ENCODE results near the gene LHFPL6. TPM values are rescaled to one million over a fixed set of nuclear protein-coding genes. Genes with fewer than 3 reads are reported as not detected.

LHFPL6 gene
- total and polyA plus RNA-seq, 2 experiments from 2014 or later = 7.8 to 9.5 TPM

- no peak for TF ChIP-seq CTCF (conservative IDR thresholded peaks at IDR 0.05; ENCODE audit: low read depth in 2 of 2)
- no peak for TF ChIP-seq JUNB (IDR thresholded peaks at IDR 0.05; ENCODE audit: unreplicated experiment)
- TF ChIP-seq, protein P1, sequence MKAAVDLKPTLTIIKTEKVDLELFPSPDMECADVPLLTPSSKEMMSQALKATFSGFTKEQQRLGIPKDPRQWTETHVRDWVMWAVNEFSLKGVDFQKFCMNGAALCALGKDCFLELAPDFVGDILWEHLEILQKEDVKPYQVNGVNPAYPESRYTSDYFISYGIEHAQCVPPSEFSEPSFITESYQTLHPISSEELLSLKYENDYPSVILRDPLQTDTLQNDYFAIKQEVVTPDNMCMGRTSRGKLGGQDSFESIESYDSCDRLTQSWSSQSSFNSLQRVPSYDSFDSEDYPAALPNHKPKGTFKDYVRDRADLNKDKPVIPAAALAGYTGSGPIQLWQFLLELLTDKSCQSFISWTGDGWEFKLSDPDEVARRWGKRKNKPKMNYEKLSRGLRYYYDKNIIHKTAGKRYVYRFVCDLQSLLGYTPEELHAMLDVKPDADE (IDR thresholded peaks at IDR 0.05) = no peak
- no peak for TF ChIP-seq CREB1 (CRISPR knock-in tag; IDR thresholded peaks at IDR 0.05; ENCODE audit: low read depth)
- TF ChIP-seq ZNF114 (CRISPR knock-in tag; IDR thresholded peaks at IDR 0.05) = no peak
Measured at GRCh38 chr13:39378306-39378705, 224.7 kb downstream of the LHFPL6 start (continued).

GRCh38 chr13:39377699-39378098, 225.3 kb downstream of the LHFPL6 start:
- no peaks in the 10 kb centered on the region for H3K79me2 ChIP-seq (replicated peaks; ENCODE audit: insufficient read depth)
- H3K4me1 ChIP-seq (ENCODE audit: insufficient read depth) = no peaks in the 10 kb centered on the region
- Mint-ChIP-seq H3K4me3 (no peak overlapping the region), H3K27ac (no peak overlapping the region), H3K4me1 (peaks cover 2% of the 10 kb centered on the region; the same call in 2 of the 3 replicates), H3K36me3 (ENCODE audit: low read depth) (peaks cover 11% of the 10 kb centered on the region; the same call in 2 of the 3 replicates), H3K9me3 (peaks cover 18% of the 10 kb centered on the region), H3K27me3 (ENCODE audit: insufficient read depth, low read depth, poor library complexity) (peaks cover 31% of the 10 kb centered on the region)
- DNase-seq (ENCODE audit: low spot score) = no peak
- H3K36me3 ChIP-seq (ENCODE audit: insufficient read depth) = no peaks in the 10 kb centered on the region
- H3K27me3 ChIP-seq (ENCODE audit: insufficient read depth) = peaks cover 66% of the 10 kb centered on the region
- no peak overlapping the region for H2AFZ ChIP-seq
- peaks cover 10% of the 10 kb centered on the region; the same call in 1 of the 2 replicates for H4K20me1 ChIP-seq (replicated peaks; ENCODE audit: insufficient read depth)
- no peaks in the 10 kb centered on the region for H3F3A ChIP-seq (replicated peaks; ENCODE audit: low read depth)
- H3K9me2 ChIP-seq (ENCODE audit: insufficient read depth) = no peaks in the 10 kb centered on the region
- no peak overlapping the region for H3K4me2 ChIP-seq
- H3K27ac ChIP-seq (ENCODE audit: low read depth) = no peak overlapping the region
- no peak for ATAC-seq
- no peak overlapping the region for H3K4me3 ChIP-seq
- no peak for TF ChIP-seq CTCF (conservative IDR thresholded peaks at IDR 0.05; ENCODE audit: low read depth in 2 of 2)
- no peak for TF ChIP-seq POLR2AphosphoS5 (IDR thresholded peaks at IDR 0.05; ENCODE audit: low read depth)
- TF ChIP-seq REST (IDR thresholded peaks at IDR 0.05; ENCODE audit: unreplicated experiment) = no peak
- no peak for TF ChIP-seq STAT1 (IDR thresholded peaks at IDR 0.05; ENCODE audit: unreplicated experiment)
- TF ChIP-seq ZNF114 (CRISPR knock-in tag; IDR thresholded peaks at IDR 0.05) = no peak
- TF ChIP-seq, protein P2, sequence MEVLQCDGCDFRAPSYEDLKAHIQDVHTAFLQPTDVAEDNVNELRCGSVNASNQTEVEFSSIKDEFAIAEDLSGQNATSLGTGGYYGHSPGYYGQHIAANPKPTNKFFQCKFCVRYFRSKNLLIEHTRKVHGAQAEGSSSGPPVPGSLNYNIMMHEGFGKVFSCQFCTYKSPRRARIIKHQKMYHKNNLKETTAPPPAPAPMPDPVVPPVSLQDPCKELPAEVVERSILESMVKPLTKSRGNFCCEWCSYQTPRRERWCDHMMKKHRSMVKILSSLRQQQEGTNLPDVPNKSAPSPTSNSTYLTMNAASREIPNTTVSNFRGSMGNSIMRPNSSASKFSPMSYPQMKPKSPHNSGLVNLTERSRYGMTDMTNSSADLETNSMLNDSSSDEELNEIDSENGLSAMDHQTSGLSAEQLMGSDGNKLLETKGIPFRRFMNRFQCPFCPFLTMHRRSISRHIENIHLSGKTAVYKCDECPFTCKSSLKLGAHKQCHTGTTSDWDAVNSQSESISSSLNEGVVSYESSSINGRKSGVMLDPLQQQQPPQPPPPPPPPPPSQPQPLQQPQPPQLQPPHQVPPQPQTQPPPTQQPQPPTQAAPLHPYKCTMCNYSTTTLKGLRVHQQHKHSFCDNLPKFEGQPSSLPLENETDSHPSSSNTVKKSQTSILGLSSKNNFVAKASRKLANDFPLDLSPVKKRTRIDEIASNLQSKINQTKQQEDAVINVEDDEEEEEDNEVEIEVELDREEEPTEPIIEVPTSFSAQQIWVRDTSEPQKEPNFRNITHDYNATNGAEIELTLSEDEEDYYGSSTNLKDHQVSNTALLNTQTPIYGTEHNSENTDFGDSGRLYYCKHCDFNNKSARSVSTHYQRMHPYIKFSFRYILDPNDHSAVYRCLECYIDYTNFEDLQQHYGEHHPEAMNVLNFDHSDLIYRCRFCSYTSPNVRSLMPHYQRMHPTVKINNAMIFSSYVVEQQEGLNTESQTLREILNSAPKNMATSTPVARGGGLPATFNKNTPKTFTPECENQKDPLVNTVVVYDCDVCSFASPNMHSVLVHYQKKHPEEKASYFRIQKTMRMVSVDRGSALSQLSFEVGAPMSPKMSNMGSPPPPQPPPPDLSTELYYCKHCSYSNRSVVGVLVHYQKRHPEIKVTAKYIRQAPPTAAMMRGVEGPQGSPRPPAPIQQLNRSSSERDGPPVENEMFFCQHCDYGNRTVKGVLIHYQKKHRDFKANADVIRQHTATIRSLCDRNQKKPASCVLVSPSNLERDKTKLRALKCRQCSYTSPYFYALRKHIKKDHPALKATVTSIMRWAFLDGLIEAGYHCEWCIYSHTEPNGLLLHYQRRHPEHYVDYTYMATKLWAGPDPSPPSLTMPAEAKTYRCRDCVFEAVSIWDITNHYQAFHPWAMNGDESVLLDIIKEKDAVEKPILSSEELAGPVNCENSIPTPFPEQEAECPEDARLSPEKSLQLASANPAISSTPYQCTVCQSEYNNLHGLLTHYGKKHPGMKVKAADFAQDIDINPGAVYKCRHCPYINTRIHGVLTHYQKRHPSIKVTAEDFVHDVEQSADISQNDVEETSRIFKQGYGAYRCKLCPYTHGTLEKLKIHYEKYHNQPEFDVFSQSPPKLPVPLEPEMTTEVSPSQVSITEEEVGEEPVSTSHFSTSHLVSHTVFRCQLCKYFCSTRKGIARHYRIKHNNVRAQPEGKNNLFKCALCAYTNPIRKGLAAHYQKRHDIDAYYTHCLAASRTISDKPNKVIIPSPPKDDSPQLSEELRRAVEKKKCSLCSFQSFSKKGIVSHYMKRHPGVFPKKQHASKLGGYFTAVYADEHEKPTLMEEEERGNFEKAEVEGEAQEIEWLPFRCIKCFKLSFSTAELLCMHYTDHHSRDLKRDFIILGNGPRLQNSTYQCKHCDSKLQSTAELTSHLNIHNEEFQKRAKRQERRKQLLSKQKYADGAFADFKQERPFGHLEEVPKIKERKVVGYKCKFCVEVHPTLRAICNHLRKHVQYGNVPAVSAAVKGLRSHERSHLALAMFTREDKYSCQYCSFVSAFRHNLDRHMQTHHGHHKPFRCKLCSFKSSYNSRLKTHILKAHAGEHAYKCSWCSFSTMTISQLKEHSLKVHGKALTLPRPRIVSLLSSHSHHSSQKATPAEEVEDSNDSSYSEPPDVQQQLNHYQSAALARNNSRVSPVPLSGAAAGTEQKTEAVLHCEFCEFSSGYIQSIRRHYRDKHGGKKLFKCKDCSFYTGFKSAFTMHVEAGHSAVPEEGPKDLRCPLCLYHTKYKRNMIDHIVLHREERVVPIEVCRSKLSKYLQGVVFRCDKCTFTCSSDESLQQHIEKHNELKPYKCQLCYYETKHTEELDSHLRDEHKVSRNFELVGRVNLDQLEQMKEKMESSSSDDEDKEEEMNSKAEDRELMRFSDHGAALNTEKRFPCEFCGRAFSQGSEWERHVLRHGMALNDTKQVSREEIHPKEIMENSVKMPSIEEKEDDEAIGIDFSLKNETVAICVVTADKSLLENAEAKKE (CRISPR knock-in tag; IDR thresholded peaks at IDR 0.05) = no peak

Data from GM23338 (cell line).